Peyer's patch (tissue), 4 donors: ENCODE data around the gene MYDGF. TPM values are rescaled to one million over a fixed set of nuclear protein-coding genes. Genes with fewer than 3 reads are reported as not detected.
A peak's percentile ranks its signal among the peaks of the same experiment; 100 is the strongest.

Experiments used
- DNase-seq, 3 donors: peaks; one replicate each; pipeline ENCODE4 v3.0.0-alpha.2; 2017 to 2019
- H3K27ac ChIP-seq, 4 donors: fragments of 200-600 bp; sonication (generic); one replicate each; pipeline ENCODE4 v1.5.1; 2016 to 2019
- H3K27me3 ChIP-seq, 2 donors: fragments of 200-600 bp; sonication (generic); one replicate each; pipeline ENCODE4 v1.5.1; 2019
- H3K36me3 ChIP-seq, 3 donors: fragments of 200-600 bp; sonication (generic); one replicate each; pipeline ENCODE4 v1.5.1; 2016 to 2019
- H3K4me1 ChIP-seq, 4 donors: fragments of 200-600 bp; sonication (generic); one replicate each; pipeline ENCODE4 v1.5.1; 2016 to 2019
- H3K4me3 ChIP-seq, 4 donors: fragments of 200-600 bp; sonication (generic); 1 replicate in 3 of 4; 2 replicates in 1 of 4; pipeline ENCODE4 v1.5.1; 2016 to 2019; ENCODE audit warnings: mild to moderate bottlenecking in 1 of 4
- H3K9me3 ChIP-seq, 4 donors: fragments of 200-600 bp; sonication (generic); one replicate each; pipeline ENCODE4 v1.5.1; 2016 to 2019; ENCODE audit warnings: mild to moderate bottlenecking in 1 of 4
- CTCF ChIP-seq, 6 experiments: fragments of 450-650 bp in 4 of 6; fragments of 200-600 bp in 2 of 6; sonication (generic) in 1 of 6; IDR thresholded peaks; one replicate each; pipeline ENCODE4 v1.5.1; 2017 to 2019; ENCODE audit warnings: antibody characterized with exemption in 6 of 6, mild to moderate bottlenecking in 3 of 6, moderate library complexity in 1 of 6
- POLR2A ChIP-seq, 2 donors: fragments of 450-650 bp; IDR thresholded peaks; one replicate each; pipeline ENCODE4 v1.5.1; 2017; ENCODE audit warnings: antibody characterized with exemption in 2 of 2, mild to moderate bottlenecking in 2 of 2, moderate library complexity in 2 of 2
- total RNA-seq, 4 donors: library from RNA; depleted of rRNA; stranded (reverse); fragments of >200 nt; gene quantifications; one replicate each; pipeline ENCODE4 v1.1.0, GENCODE V29; 2016

The MYDGF gene
- total RNA-seq, 4 donors from 2014 or later = 9.9 to 45.9 (median 40.3) TPM

- DNase-seq = no peak
- Histone ChIP-seq H3K27ac (no peak overlapping the region), H3K9me3 (no peaks in the 10 kb centered on the region), H3K27me3 (no peaks in the 10 kb centered on the region), H3K36me3 (no peaks in the 10 kb centered on the region), H3K4me1 (no peaks in the 10 kb centered on the region), H3K4me3 (no peak overlapping the region)
- TF ChIP-seq POLR2A (IDR thresholded peaks at IDR 0.05) (no peak), CTCF (IDR thresholded peaks at IDR 0.05) (peak in 1 of 6 experiments; percentile 16)
These were observed 47.3 kb downstream of the MYDGF start for GRCh38 chr19:4622695-4623421.

- Histone ChIP-seq H3K9me3 (no peaks in the 10 kb centered on the region), H3K4me1 (no peaks in the 10 kb centered on the region), H3K36me3 (no peaks in the 10 kb centered on the region), H3K27ac (no peak overlapping the region), H3K4me3 (no peak overlapping the region), H3K27me3 (no peaks in the 10 kb centered on the region)
- DNase-seq = no peak
- TF ChIP-seq POLR2A (IDR thresholded peaks at IDR 0.05) (no peak), CTCF (IDR thresholded peaks at IDR 0.05) (no peak)
These were observed 49.5 kb downstream of the MYDGF start for GRCh38 chr19:4620675-4621074.

GRCh38 chr19:4619668-4620294 lies 50.4 kb downstream of the MYDGF start:
- Histone ChIP-seq H3K36me3 (no peaks in the 10 kb centered on the region), H3K9me3 (no peaks in the 10 kb centered on the region), H3K27me3 (no peaks in the 10 kb centered on the region), H3K27ac (no peak overlapping the region), H3K4me1 (no peaks in the 10 kb centered on the region), H3K4me3 (no peak overlapping the region)
- TF ChIP-seq CTCF (IDR thresholded peaks at IDR 0.05) = no peak
- no peak for TF ChIP-seq POLR2A (IDR thresholded peaks at IDR 0.05)
- no peak for DNase-seq

GRCh38 chr19:4618019-4618418 lies 52.1 kb downstream of the MYDGF start:
- H3K36me3 ChIP-seq = no peaks in the 10 kb centered on the region
- no peak overlapping the region for H3K4me3 ChIP-seq
- H3K27ac ChIP-seq = no peak overlapping the region
- H3K4me1 ChIP-seq = no peaks in the 10 kb centered on the region
- TF ChIP-seq CTCF (IDR thresholded peaks at IDR 0.05) (no peak), POLR2A (IDR thresholded peaks at IDR 0.05) (no peak)
- H3K27me3 ChIP-seq = no peaks in the 10 kb centered on the region
- no peak for DNase-seq
- no peaks in the 10 kb centered on the region for H3K9me3 ChIP-seq

- Histone ChIP-seq H3K27me3 (no peaks in the 10 kb centered on the region), H3K9me3 (no peaks in the 10 kb centered on the region), H3K4me3 (no peak overlapping the region), H3K4me1 (no peaks in the 10 kb centered on the region), H3K27ac (no peak overlapping the region), H3K36me3 (no peaks in the 10 kb centered on the region)
- no peak for TF ChIP-seq POLR2A (IDR thresholded peaks at IDR 0.05)
- TF ChIP-seq CTCF (IDR thresholded peaks at IDR 0.05) = no peak
- no peak for DNase-seq
These were observed 56.8 kb downstream of the MYDGF start for GRCh38 chr19:4613254-4613751.
